Prostate gland (tissue), 2 donors: ENCODE measurements around the gene OR8J3. TPM values are rescaled to one million over a fixed set of nuclear protein-coding genes. Genes with fewer than 3 reads are reported as not detected.
"Not testable (repeated sequence)": the region's sequence is repeated elsewhere in the genome, so short reads cannot be mapped to it uniquely, and the experiment has no call there.

Experiments used
- DNase-seq: peaks from one replicate; pipeline ENCODE4 v3.0.0-alpha.2; 2019; ENCODE audit warnings: low spot score
- H3K27ac ChIP-seq, 2 donors: fragments of 200-600 bp; sonication (generic); 2 replicates each; pipeline ENCODE4 v1.5.1; 2017 to 2019
- H3K27me3 ChIP-seq: fragments of 200-600 bp; sonication (generic); replicated peaks from 2 replicates; pipeline ENCODE4 v1.5.1; 2019; ENCODE audit not compliant: insufficient read depth
- H3K36me3 ChIP-seq, 2 donors: fragments of 200-600 bp; sonication (generic); 1 replicate in 1 of 2; 2 replicates in 1 of 2; pipeline versions ENCODE4 v1.5.1 to v1.8.1; 2017 to 2019
- H3K4me1 ChIP-seq: fragments of 200-600 bp; sonication (generic); replicated peaks from 2 replicates; pipeline ENCODE4 v1.5.1; 2019
- H3K4me3 ChIP-seq, 2 donors: fragments of 200-600 bp; sonication (generic); 2 replicates each; pipeline ENCODE4 v1.5.1; 2017 to 2019
- H3K9me3 ChIP-seq: fragments of 200-600 bp; sonication (generic); 2 replicates; pipeline ENCODE4 v1.5.1; 2017
- POLR2A ChIP-seq: fragments of 450-650 bp; IDR thresholded peaks from one replicate; pipeline ENCODE4 v1.6.1; 2016; ENCODE audit warnings: antibody characterized with exemption, mild to moderate bottlenecking
- POLR2AphosphoS5 ChIP-seq: sonication (generic); formaldehyde crosslinking; IDR thresholded peaks from one replicate; pipeline ENCODE4 v1.6.1; 2017; ENCODE audit warnings: antibody characterized with exemption
- WGBS: methylation state at CpG from one replicate; pipeline ENCODE4 v1.1.5; 2018; 5-methylcytosine and 5-hydroxymethylcytosine counted together
- intact Hi-C: fragments of 100-400 bp; cut with DNase I; formaldehyde crosslinking; loops from one replicate; pipeline ENCODE4 v1.14.2; 2022
- total RNA-seq, 2 donors: library from RNA; depleted of rRNA; stranded (reverse); fragments of >200 nt; gene quantifications; one replicate each; pipeline ENCODE4 v1.1.0, GENCODE V29; 2016
- TF ChIP-seq, protein P1 (sequence below), 4 experiments: fragments of 200-600 bp in 2 of 4; fragments of 450-650 bp in 2 of 4; sonication (generic) in 2 of 4; IDR thresholded peaks; 1 replicate in 3 of 4; 2 replicates in 1 of 4; pipeline ENCODE4 v1.5.1; 2016 to 2019; ENCODE audit warnings: antibody characterized with exemption in 4 of 4, mild to moderate bottlenecking in 2 of 4, moderate library complexity in 2 of 4

The OR8J3 gene
- total RNA-seq, 2 donors from 2014 or later: not detected

DNA sequence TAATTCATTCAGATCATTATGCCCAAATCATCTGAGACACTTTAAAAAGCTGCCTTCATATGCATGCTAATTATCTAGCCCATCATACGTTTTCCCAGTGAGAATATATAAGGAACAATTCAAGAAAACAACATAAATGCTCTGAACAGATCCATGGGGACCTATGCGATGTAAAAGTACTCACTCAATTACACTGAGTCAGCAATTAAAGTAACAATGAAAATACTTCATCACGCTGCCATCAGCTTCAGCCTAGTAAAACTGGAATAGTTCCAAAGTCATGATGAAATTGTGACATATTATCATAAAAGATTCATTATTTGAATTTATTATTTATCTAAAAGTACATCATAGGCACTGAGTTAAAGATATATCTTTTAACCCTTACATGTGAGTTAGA, 23.8 kb upstream of the OR8J3 start:
- no peak for DNase-seq
- no peaks in the 10 kb centered on the region for H3K9me3 ChIP-seq
- H3K27ac ChIP-seq: no peak overlapping the region
- no peaks in the 10 kb centered on the region for H3K4me1 ChIP-seq
- H3K36me3 ChIP-seq: no peaks in the 10 kb centered on the region
- H3K4me3 ChIP-seq: no peak overlapping the region
- no peaks in the 10 kb centered on the region for H3K27me3 ChIP-seq
- intact Hi-C loops: no loop called here
- TF ChIP-seq, protein P1, sequence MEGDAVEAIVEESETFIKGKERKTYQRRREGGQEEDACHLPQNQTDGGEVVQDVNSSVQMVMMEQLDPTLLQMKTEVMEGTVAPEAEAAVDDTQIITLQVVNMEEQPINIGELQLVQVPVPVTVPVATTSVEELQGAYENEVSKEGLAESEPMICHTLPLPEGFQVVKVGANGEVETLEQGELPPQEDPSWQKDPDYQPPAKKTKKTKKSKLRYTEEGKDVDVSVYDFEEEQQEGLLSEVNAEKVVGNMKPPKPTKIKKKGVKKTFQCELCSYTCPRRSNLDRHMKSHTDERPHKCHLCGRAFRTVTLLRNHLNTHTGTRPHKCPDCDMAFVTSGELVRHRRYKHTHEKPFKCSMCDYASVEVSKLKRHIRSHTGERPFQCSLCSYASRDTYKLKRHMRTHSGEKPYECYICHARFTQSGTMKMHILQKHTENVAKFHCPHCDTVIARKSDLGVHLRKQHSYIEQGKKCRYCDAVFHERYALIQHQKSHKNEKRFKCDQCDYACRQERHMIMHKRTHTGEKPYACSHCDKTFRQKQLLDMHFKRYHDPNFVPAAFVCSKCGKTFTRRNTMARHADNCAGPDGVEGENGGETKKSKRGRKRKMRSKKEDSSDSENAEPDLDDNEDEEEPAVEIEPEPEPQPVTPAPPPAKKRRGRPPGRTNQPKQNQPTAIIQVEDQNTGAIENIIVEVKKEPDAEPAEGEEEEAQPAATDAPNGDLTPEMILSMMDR (IDR thresholded peaks at IDR 0.05): no peak
- TF ChIP-seq POLR2AphosphoS5 (no peak), POLR2A (no peak)
- 64% methylated on average over 3 of the region's 3 CpGs for WGBS

DNA sequence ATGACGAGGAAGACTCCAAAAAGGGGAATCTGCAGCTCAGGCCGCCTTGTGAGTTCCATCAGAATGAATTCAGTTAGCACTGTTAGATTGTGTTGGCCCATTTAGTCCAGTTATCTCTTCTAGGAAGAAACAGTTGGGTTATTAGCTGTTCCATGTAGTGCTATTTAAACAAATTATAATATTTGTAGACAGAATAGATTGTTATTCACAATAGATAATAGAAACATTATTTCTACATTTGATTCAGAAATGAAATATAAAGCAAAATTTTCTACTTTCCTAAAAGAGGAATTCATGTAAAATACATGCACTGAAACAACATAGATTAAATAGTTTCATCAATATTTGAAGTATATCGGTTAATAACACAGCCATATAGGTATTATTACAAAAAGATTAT, 20.2 kb upstream of the OR8J3 start, which contains the start of gene OR8K5:
OR8K5 (minus strand) TSS at position 101 of the 400 bp plus-strand sequence; CDS start at position 101, 0 bp downstream.
- H3K4me1 ChIP-seq: no peaks in the 10 kb centered on the region
- H3K9me3 ChIP-seq: no peaks in the 10 kb centered on the region
- DNase-seq: no peak
- TF ChIP-seq, protein P1 (IDR thresholded peaks at IDR 0.05): no peak
- TF ChIP-seq POLR2AphosphoS5: no peak
- TF ChIP-seq POLR2A: no peak
- no peaks in the 10 kb centered on the region for H3K27me3 ChIP-seq
- H3K27ac ChIP-seq: no peak within 1 kb of the TSS
- no peak within 1 kb of the TSS for H3K4me3 ChIP-seq
- WGBS: 87% methylated on average over 3 of the region's 3 CpGs
- intact Hi-C loops: no loop called here
- H3K36me3 ChIP-seq: no peaks in the 10 kb centered on the region

DNA sequence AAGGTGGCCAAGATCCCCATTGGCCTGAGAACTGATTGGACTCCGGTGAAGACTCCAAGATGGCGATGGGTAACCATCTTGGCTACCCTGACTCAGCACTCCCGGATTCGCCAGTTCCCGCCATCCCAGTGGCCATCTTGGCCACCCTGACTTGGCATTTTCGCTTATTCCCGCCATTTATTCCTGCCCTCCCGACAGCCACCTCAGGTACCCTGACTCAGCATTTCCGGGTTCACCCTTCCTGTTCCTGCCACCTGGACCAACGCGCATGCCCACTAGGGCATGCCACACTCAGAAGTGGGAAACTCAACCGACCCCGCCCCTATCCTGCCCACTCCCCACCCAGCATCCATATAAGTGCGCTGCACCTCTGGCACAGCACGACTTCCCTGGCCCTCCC, 12.3 kb upstream of the OR8J3 start:
- no peak for TF ChIP-seq POLR2A
- no peak for TF ChIP-seq POLR2AphosphoS5
- TF ChIP-seq, protein P1 (IDR thresholded peaks at IDR 0.05): no peak
- H3K27ac ChIP-seq: no peak overlapping the region
- no peaks in the 10 kb centered on the region for H3K9me3 ChIP-seq
- no peaks in the 10 kb centered on the region for H3K4me1 ChIP-seq
- DNase-seq: no peak
- intact Hi-C loops: no loop called here
- H3K36me3 ChIP-seq: no peaks in the 10 kb centered on the region
- 93% methylated on average over 15 of the region's 15 CpGs for WGBS
- no peak overlapping the region for H3K4me3 ChIP-seq
- H3K27me3 ChIP-seq: no peaks in the 10 kb centered on the region

DNA sequence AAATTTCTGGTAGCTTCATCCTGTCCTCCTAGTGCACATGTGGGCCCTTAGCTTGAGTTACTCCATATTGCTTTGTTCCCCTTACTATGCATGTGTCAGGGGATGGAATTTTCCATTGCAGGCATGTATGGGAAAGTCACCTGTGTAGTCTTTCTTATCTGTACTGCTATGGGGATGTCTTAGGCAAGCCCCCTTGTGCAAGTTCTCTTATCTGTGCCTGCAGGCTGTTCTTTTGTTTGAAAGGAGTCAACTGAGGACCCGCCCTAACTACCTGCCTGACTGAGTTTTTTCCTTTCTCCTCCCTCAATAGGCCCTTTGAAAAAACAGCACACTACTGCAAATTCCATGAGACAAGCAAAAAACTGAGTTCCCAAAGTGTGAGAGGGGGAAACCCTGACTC, 11.4 kb upstream of the OR8J3 start:
- no peak for DNase-seq
- Histone ChIP-seq H3K4me1 (no peaks in the 10 kb centered on the region), H3K36me3 (no peaks in the 10 kb centered on the region), H3K27me3 (no peaks in the 10 kb centered on the region), H3K9me3 (no peaks in the 10 kb centered on the region), H3K4me3 (no peak overlapping the region), H3K27ac (no peak overlapping the region)
- WGBS: 78% methylated on average over 1 of the region's 1 CpG
- no peak for TF ChIP-seq POLR2AphosphoS5
- TF ChIP-seq, protein P1 (IDR thresholded peaks at IDR 0.05): no peak
- TF ChIP-seq POLR2A: no peak
- intact Hi-C loops: no loop called here

DNA sequence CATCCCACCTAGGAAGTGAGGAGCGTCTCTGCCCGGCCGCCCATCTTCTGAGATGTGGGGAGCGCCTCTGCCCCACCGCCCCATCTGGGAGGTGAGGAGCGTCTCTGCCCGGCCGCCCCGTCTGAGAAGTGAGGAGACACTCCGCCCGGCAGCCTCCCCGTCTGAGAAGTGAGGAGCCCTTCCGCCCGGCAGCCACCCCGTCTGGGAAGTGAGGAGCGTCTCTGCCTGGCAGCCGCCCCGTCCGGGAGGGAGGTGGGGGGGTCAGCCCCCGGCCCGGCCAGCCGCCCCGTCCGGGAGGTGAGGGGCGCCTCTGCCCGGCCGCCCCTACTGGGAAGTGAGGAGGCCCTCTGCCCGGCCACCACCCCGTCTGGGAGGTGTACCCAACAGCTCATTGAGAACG, 3.7 kb upstream of the OR8J3 start:
- H3K27me3 ChIP-seq, intact Hi-C loops, H3K4me1 ChIP-seq, H3K9me3 ChIP-seq, H3K36me3 ChIP-seq, H3K4me3 ChIP-seq, DNase-seq, H3K27ac ChIP-seq: not testable (repeated sequence)
- 92% methylated on average over 16 of the region's 30 CpGs for WGBS
